Measurements from ENCODE around the gene PDE6B.

Gene PDE6B

DNA sequence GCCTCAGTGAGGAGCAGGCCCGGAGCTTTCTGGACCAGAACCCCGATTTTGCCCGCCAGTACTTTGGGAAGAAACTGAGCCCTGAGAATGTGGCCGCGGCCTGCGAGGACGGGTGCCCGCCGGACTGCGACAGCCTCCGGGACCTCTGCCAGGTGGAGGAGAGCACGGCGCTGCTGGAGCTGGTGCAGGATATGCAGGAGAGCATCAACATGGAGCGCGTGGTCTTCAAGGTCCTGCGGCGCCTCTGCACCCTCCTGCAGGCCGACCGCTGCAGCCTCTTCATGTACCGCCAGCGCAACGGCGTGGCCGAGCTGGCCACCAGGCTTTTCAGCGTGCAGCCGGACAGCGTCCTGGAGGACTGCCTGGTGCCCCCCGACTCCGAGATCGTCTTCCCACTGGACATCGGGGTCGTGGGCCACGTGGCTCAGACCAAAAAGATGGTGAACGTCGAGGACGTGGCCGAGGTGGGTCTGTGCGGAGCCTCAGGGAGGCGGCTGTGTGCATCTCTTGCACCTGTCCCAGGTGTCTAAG lies 323 bp downstream of the PDE6B start:
- no peak overlapping the region for H3K4me2 ChIP-seq (ENCODE audit: low read length)
- no peak overlapping the region for H3K9ac ChIP-seq (ENCODE audit: low read length)
- H3K36me3 ChIP-seq (replicated peaks; ENCODE audit: low read depth, low read length) = no peaks in the 10 kb centered on the region
- H3K9me3 ChIP-seq (ENCODE audit: insufficient read depth, low read length) = no peaks in the 10 kb centered on the region
- no peaks in the 10 kb centered on the region for H4K20me1 ChIP-seq (ENCODE audit: insufficient read depth, low read length)
- no peak overlapping the region for H3K4me3 ChIP-seq (ENCODE audit: low read length)
- H3K4me1 ChIP-seq (ENCODE audit: low read length) = no peaks in the 10 kb centered on the region
- H3K27ac ChIP-seq (ENCODE audit: low read length) = no peak overlapping the region
- TF ChIP-seq EZH2phosphoT487 (IDR thresholded peaks at IDR 0.05; ENCODE audit: low read depth) = no peak
- TF ChIP-seq, protein P1, sequence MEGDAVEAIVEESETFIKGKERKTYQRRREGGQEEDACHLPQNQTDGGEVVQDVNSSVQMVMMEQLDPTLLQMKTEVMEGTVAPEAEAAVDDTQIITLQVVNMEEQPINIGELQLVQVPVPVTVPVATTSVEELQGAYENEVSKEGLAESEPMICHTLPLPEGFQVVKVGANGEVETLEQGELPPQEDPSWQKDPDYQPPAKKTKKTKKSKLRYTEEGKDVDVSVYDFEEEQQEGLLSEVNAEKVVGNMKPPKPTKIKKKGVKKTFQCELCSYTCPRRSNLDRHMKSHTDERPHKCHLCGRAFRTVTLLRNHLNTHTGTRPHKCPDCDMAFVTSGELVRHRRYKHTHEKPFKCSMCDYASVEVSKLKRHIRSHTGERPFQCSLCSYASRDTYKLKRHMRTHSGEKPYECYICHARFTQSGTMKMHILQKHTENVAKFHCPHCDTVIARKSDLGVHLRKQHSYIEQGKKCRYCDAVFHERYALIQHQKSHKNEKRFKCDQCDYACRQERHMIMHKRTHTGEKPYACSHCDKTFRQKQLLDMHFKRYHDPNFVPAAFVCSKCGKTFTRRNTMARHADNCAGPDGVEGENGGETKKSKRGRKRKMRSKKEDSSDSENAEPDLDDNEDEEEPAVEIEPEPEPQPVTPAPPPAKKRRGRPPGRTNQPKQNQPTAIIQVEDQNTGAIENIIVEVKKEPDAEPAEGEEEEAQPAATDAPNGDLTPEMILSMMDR (IDR thresholded peaks at IDR 0.05; ENCODE audit: low read depth, low read length) = no peak
- no peaks in the 10 kb centered on the region for H3K79me2 ChIP-seq (ENCODE audit: low read length)
- no peaks in the 10 kb centered on the region for H3K27me3 ChIP-seq (ENCODE audit: low read depth, low read length)
- H2AFZ ChIP-seq (ENCODE audit: low read depth, low read length) = no peak overlapping the region

DNA sequence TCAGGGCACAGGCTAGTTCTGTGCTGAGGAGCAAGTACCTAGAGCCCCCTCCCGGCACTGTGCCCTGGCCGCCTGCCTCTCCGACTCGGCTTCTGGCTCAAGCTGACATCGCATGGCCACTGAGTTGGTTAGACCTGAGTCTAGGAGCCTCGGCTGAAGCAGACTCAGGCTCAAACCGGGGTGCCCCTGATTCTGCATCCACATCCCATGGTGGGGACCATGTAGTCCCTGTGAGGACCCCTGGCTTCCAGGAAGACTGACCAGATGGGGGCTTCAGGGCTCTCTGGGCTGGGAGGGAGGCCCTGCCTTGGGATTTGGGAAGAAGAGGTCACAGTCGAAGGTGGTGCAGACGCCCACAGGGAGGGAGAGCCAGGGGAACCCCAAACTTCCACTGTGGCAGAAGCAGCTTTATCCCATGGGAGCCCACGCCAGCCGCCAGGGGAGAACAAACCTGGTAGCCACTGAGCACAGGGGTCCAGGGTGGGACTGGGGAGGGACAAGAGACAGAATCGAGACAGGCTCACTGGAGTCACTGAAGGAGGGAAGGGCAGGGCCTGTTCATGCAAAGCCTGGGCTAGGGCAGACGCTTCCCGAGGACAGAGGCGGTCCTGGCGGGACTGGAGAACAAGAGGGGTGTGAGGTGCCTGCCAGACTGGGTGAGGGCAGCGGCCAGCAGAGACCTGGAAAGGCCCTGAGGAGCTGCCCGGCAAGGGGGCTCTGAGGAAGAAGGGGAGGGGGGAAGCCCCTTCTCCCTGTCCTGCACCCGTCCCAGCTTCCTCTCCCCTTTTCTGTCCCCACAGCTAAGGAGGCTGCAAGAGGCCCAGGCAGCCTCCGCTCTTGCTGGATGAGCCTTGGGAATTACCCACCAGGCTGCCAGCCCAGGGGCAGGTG lies 1.1 kb downstream of the PDE6B start:
- Histone ChIP-seq H3K79me2 (ENCODE audit: low read length) (no peaks in the 10 kb centered on the region), H3K9ac (ENCODE audit: low read length) (no peak overlapping the region), H3K4me2 (ENCODE audit: low read length) (no peak overlapping the region), H3K27ac (ENCODE audit: low read length) (no peak overlapping the region), H3K4me1 (ENCODE audit: low read length) (no peaks in the 10 kb centered on the region), H2AFZ (ENCODE audit: low read depth, low read length) (no peak overlapping the region), H4K20me1 (ENCODE audit: insufficient read depth, low read length) (no peaks in the 10 kb centered on the region), H3K36me3 (replicated peaks; ENCODE audit: low read depth, low read length) (no peaks in the 10 kb centered on the region), H3K4me3 (ENCODE audit: low read length) (no peak overlapping the region), H3K27me3 (ENCODE audit: low read depth, low read length) (no peaks in the 10 kb centered on the region), H3K9me3 (ENCODE audit: insufficient read depth, low read length) (no peaks in the 10 kb centered on the region)
- no peak for TF ChIP-seq EZH2phosphoT487 (IDR thresholded peaks at IDR 0.05; ENCODE audit: low read depth)
- TF ChIP-seq, protein P1 (IDR thresholded peaks at IDR 0.05; ENCODE audit: low read depth, low read length) = no peak

DNA sequence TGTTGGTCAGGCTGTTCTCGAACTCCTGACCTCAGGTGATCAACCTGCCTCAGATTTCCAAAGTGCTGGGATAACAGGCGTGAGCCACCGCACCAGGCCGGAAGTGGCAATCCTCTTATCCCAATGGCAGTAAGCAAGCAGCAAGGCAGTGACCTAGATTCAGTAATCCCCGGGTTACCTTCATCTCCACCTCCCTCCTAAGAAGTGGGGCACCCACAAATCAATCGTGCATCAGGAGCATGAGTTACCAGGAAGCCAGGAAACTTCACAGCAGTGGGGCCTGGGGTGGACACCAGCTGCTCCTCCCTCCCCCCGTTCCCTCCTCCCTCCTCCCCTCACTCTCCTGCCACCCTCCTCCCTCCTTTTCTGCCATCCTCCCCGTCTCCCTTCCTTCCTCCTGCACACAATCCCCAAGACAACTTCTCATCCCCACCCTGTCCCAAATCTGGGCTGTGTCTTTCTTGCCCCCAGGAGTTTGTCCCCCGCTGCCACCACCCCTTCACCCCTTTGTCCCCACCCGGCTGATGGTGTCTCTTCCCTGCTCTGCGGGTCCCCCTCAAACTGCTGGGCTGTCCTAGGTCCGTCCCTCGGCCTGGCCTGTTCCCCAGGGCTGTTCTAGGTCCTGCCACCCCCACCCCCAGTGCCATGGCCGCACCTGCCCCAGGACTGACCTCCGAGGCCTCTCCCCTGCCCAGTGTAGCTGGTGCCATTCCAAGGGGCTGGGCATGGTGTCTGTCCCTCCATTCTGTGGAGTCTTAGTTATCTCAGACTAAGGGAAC lies 2.2 kb downstream of the PDE6B start:
- no peak overlapping the region for H3K4me2 ChIP-seq (ENCODE audit: low read length)
- H3K9ac ChIP-seq (ENCODE audit: low read length) = no peak overlapping the region
- no peaks in the 10 kb centered on the region for H3K27me3 ChIP-seq (ENCODE audit: low read depth, low read length)
- H4K20me1 ChIP-seq (ENCODE audit: insufficient read depth, low read length) = no peaks in the 10 kb centered on the region
- no peak overlapping the region for H2AFZ ChIP-seq (ENCODE audit: low read depth, low read length)
- H3K79me2 ChIP-seq (ENCODE audit: low read length) = no peaks in the 10 kb centered on the region
- TF ChIP-seq EZH2phosphoT487 (IDR thresholded peaks at IDR 0.05; ENCODE audit: low read depth) = no peak
- TF ChIP-seq, protein P1 (IDR thresholded peaks at IDR 0.05; ENCODE audit: low read depth, low read length) = no peak
- H3K9me3 ChIP-seq (ENCODE audit: insufficient read depth, low read length) = no peaks in the 10 kb centered on the region
- H3K36me3 ChIP-seq (replicated peaks; ENCODE audit: low read depth, low read length) = no peaks in the 10 kb centered on the region
- no peaks in the 10 kb centered on the region for H3K4me1 ChIP-seq (ENCODE audit: low read length)
- H3K4me3 ChIP-seq (ENCODE audit: low read length) = no peak overlapping the region
- no peak overlapping the region for H3K27ac ChIP-seq (ENCODE audit: low read length)

DNA sequence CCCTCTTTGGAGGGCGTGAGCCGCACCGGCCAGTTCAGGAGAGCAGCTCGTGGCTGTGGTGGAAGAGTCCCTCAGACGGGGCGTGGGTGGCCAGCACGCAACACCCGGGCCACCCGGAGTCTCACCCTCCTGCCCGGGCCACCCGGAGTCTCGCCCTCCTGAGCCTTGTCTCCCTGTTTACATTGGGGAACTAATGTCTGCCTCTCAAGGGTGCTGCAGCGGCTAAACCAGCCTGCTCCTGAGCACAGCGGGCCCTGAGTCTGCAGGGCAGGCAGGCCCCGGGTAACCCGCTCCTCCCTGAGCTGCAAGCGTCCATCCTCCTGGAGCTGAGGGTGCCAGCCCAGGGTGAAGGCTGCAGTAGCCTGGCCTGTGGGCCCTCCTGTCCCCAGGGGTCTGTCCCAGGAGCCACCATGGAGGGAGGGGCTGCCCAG lies 3.0 kb downstream of the PDE6B start:
- no peaks in the 10 kb centered on the region for H3K27me3 ChIP-seq (ENCODE audit: low read depth, low read length)
- H3K36me3 ChIP-seq (replicated peaks; ENCODE audit: low read depth, low read length) = no peaks in the 10 kb centered on the region
- H3K27ac ChIP-seq (ENCODE audit: low read length) = no peak overlapping the region
- no peak overlapping the region for H3K9ac ChIP-seq (ENCODE audit: low read length)
- TF ChIP-seq, protein P1 (IDR thresholded peaks at IDR 0.05; ENCODE audit: low read depth, low read length) = no peak
- no peak for TF ChIP-seq EZH2phosphoT487 (IDR thresholded peaks at IDR 0.05; ENCODE audit: low read depth)
- no peak overlapping the region for H2AFZ ChIP-seq (ENCODE audit: low read depth, low read length)
- H3K4me3 ChIP-seq (ENCODE audit: low read length) = no peak overlapping the region
- no peaks in the 10 kb centered on the region for H3K79me2 ChIP-seq (ENCODE audit: low read length)
- H3K4me1 ChIP-seq (ENCODE audit: low read length) = no peaks in the 10 kb centered on the region
- no peaks in the 10 kb centered on the region for H3K9me3 ChIP-seq (ENCODE audit: insufficient read depth, low read length)
- H3K4me2 ChIP-seq (ENCODE audit: low read length) = no peak overlapping the region
- no peaks in the 10 kb centered on the region for H4K20me1 ChIP-seq (ENCODE audit: insufficient read depth, low read length)
